Esophagus (tissue), 2 donors: ENCODE results near the gene SUPT20H. TPM values are rescaled to one million over a fixed set of nuclear protein-coding genes. Genes with fewer than 3 reads are reported as not detected.

ENCODE experiments used
- H3K27ac ChIP-seq, 2 donors: one replicate each; pipeline ENCODE4 v1.5.1; 2013; ENCODE audit warnings: low read depth in 2 of 2, mild to moderate bottlenecking in 2 of 2, inconsistent platforms in 1 of 2, low read length in 1 of 2, moderate library complexity in 1 of 2
- H3K27me3 ChIP-seq, 2 donors: one replicate each; pipeline ENCODE4 v1.6.1; 2013; ENCODE audit warnings: low read length in 2 of 2, control low read depth in 1 of 2, mild to moderate bottlenecking in 1 of 2; ENCODE audit not compliant: insufficient read depth in 2 of 2, control insufficient read depth in 1 of 2
- H3K36me3 ChIP-seq, 2 donors: one replicate each; pipeline ENCODE4 v1.6.1; 2013; ENCODE audit warnings: low read length in 1 of 2; ENCODE audit not compliant: control insufficient read depth in 2 of 2, insufficient read depth in 2 of 2
- H3K4me1 ChIP-seq, 2 donors: one replicate each; pipeline ENCODE4 v1.6.1; 2013; ENCODE audit warnings: low read length in 1 of 2; ENCODE audit not compliant: control insufficient read depth in 2 of 2, insufficient read depth in 2 of 2
- H3K4me3 ChIP-seq, 2 donors: one replicate each; pipeline ENCODE4 v1.5.1; 2013; ENCODE audit warnings: low read length in 2 of 2, mild to moderate bottlenecking in 2 of 2, low read depth in 1 of 2, moderate library complexity in 1 of 2
- H3K9me3 ChIP-seq, 2 donors: one replicate each; pipeline ENCODE4 v1.6.1; 2013; ENCODE audit warnings: mild to moderate bottlenecking in 2 of 2, low read depth in 1 of 2, low read length in 1 of 2, moderate library complexity in 1 of 2; ENCODE audit not compliant: control insufficient read depth in 2 of 2, insufficient read depth in 1 of 2
- WGBS, 2 donors: extraction: QIAGEN DNeasy Blood & Tissue Kit; methylation state at CpG; one replicate each; pipeline ENCODE4 v1.1.7; 2013; 5-methylcytosine and 5-hydroxymethylcytosine counted together
- polyA plus RNA-seq, 2 donors: library from polyadenylated mRNA; stranded (reverse); fragments of 200-250 nt; gene quantifications; one replicate each; pipeline ENCODE4 v1.2.3, GENCODE V29; 2013
- donor health status: healthy with polysubstance abuse.
- donor health status: Bipolar disorder and iron deficiency.

SUPT20H gene
- polyA plus RNA-seq, 2 donors, result 16.2 to 16.6 TPM

DNA sequence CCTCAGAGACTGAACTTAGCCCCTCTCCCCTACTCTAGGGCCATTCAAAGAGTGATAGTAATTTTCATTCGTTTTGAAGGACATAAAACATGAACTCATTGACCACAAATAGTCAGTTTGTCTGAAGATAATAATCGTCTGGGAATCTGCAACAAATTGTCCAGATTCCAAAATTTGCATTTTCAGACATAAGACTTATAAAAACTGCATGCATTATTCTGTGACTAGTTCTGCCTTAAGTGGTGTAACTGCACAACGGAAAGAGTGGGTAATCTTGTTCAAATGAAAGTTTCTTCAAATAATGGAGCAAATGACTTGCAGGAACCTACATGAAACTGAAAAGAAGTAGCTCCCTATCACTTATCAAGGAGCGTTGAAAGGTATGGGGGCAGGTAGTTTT, 37.6 kb upstream of the SUPT20H start:
- H3K4me3 ChIP-seq, result no peak overlapping the region
- H3K27me3 ChIP-seq, result no peaks in the 10 kb centered on the region
- no peaks in the 10 kb centered on the region for H3K36me3 ChIP-seq
- H3K4me1 ChIP-seq, result no peaks in the 10 kb centered on the region
- WGBS, 2 donors, result 61 to 72% methylated on average over 4 of the region's 4 CpGs
- H3K27ac ChIP-seq, result no peak overlapping the region
- H3K9me3 ChIP-seq, result no peaks in the 10 kb centered on the region

DNA sequence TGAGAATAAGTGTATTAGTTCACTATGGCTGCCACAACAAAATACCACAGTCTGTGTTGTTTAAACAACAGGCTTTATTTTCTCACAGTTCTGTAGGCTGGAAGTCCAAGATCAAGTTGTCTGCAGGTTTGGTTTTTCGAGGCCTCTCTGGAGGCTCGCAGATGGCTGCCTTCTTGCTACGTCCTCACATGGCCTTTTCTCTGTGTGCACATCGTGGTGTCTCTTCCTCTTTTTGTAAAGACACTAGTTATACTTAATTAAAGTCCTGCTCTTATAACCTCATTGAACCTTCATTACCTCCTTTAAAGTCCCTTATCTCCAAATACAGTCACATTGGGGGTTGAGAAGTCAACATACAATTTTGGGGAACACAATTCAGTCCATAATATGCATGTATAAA, 35.4 kb upstream of the SUPT20H start:
- WGBS, 2 donors, result 91 to 93% methylated on average over 4 of the region's 4 CpGs
- Histone ChIP-seq H3K4me1 (no peaks in the 10 kb centered on the region), H3K36me3 (no peaks in the 10 kb centered on the region), H3K4me3 (no peak overlapping the region), H3K9me3 (no peaks in the 10 kb centered on the region), H3K27me3 (no peaks in the 10 kb centered on the region), H3K27ac (no peak overlapping the region)

DNA sequence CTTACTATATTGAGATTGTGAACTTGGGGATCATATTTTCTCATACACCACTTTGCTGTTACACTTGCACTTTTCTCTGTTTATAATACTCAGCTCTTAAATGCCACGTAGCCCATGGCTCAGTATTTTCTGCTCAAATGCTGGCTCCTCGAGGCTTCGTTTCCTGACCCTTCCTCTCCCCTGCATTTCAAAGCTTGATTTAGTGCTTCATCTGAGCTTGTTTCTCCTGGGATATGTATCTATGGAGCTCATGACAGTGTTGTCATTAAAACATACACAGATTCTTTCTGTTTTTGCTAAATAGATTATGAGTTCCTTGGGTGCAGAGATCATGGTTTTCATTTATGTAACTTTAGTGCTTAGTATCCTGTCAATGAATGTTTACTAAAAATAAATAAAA, 34.6 kb upstream of the SUPT20H start:
- Histone ChIP-seq H3K4me3 (no peak overlapping the region), H3K4me1 (no peaks in the 10 kb centered on the region), H3K27ac (no peak overlapping the region), H3K27me3 (no peaks in the 10 kb centered on the region), H3K9me3 (no peaks in the 10 kb centered on the region), H3K36me3 (no peaks in the 10 kb centered on the region)
- WGBS, 2 donors, result 58 to 63% methylated on average over 3 of the region's 3 CpGs

DNA sequence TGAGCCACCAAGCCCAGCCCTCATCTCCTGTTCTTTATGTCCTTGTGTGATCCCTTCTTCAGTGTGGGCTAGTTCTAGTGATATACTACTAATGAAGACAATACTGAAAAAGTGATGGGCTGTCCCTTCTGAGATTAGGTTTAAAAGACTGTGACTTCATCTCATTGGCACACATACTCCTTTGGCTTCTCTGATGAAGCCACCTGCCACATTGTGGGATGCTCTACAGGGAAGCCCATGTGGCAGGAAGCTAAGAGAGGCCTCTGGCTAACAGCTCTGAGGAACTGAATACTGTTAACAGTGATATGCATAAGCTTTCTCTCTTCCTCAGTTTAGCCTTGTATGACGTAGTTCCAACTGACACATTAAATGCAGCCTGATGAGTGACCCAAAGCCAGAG, 32.3 kb upstream of the SUPT20H start:
- Histone ChIP-seq H3K4me3 (no peak overlapping the region), H3K4me1 (no peaks in the 10 kb centered on the region)
- 74 to 87% methylated on average over 1 of the region's 1 CpG for WGBS, 2 donors

DNA sequence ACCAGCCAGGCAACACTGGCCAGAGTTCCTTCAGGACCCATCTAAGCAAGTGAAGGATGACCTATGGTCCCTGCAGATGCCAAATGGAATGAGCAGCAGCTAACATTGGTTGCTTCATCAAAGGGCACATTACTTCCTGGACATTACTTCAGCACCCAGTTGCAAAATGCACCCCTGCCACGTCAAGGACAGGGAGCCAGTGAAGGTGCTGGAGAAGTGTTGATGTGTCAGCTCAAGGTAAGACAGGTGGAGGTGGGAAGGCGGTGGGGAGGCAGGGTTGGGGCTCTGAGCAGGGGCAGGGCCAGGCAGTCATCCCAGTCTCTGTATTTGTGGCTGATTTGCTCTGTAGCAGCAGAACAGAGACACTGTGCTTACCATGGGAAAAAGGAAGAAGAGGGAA, 31.4 kb upstream of the SUPT20H start:
- no peaks in the 10 kb centered on the region for H3K4me1 ChIP-seq
- no peak overlapping the region for H3K27ac ChIP-seq
- no peaks in the 10 kb centered on the region for H3K9me3 ChIP-seq
- H3K4me3 ChIP-seq, result no peak overlapping the region
- no peaks in the 10 kb centered on the region for H3K36me3 ChIP-seq
- 74 to 83% methylated on average over 2 of the region's 2 CpGs for WGBS, 2 donors
- H3K27me3 ChIP-seq, result no peaks in the 10 kb centered on the region

More for the DNA sequence above, 32.3 kb upstream of the SUPT20H start:
- Histone ChIP-seq H3K27me3 (no peaks in the 10 kb centered on the region), H3K36me3 (no peaks in the 10 kb centered on the region), H3K9me3 (no peaks in the 10 kb centered on the region), H3K27ac (no peak overlapping the region)

- Histone ChIP-seq H3K27ac (no peak overlapping the region), H3K27me3 (no peaks in the 10 kb centered on the region), H3K9me3 (no peaks in the 10 kb centered on the region), H3K4me3 (no peak overlapping the region), H3K4me1 (no peaks in the 10 kb centered on the region), H3K36me3 (no peaks in the 10 kb centered on the region)
- WGBS, 2 donors, result 90 to 92% methylated on average over 3 of the region's 3 CpGs
Observed at GRCh38 chr13:37089495-37089894, 30.0 kb upstream of the SUPT20H start.

DNA sequence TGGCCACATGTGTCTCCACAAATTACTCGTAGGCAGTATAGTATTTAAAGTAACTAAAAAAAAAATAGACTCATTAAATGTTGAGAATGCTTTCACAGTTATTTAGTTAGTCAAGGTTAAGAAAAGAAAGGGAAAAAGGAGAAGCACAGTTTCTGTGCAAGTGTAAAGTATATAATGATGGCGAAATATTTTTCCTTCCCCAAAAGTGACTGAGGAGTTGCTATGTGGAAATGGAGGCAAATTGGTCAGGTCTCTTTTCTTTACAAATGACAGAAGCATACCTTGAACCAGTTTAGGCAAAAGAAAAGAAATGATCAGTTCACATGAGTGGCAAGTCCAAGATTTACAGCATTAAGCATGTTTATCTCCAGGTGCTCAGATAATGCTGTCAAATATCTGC, 28.0 kb upstream of the SUPT20H start:
- no peaks in the 10 kb centered on the region for H3K27me3 ChIP-seq
- no peak overlapping the region for H3K4me3 ChIP-seq
- H3K9me3 ChIP-seq, result no peaks in the 10 kb centered on the region
- 81 to 83% methylated on average over 2 of the region's 2 CpGs for WGBS, 2 donors
- H3K36me3 ChIP-seq, result no peaks in the 10 kb centered on the region
- H3K27ac ChIP-seq, result no peak overlapping the region
- no peaks in the 10 kb centered on the region for H3K4me1 ChIP-seq

DNA sequence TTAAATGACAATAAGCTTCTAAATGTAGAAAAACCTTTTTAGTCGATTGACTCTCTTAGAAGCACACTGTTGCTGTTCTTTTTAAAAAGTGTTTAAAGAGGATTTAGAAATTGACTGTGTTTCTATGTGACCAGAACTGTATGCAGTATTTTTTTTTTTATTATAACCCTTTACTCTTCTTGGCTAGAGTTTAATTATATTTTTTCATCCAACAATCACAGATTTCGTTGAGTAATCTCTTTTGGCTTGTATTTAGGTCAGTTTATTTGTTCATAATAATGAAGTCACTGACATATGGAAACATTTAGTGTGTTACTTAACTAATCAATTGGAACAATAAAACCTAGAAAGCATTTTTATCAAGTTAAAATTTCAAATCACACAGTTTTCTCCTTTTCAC, 26.1 kb upstream of the SUPT20H start:
- no peak overlapping the region for H3K4me3 ChIP-seq
- H3K27me3 ChIP-seq, result no peaks in the 10 kb centered on the region
- H3K9me3 ChIP-seq, result no peaks in the 10 kb centered on the region
- H3K4me1 ChIP-seq, result no peaks in the 10 kb centered on the region
- no peak overlapping the region for H3K27ac ChIP-seq
- no peaks in the 10 kb centered on the region for H3K36me3 ChIP-seq
- 34 to 49% methylated on average over 2 of the region's 2 CpGs for WGBS, 2 donors

DNA sequence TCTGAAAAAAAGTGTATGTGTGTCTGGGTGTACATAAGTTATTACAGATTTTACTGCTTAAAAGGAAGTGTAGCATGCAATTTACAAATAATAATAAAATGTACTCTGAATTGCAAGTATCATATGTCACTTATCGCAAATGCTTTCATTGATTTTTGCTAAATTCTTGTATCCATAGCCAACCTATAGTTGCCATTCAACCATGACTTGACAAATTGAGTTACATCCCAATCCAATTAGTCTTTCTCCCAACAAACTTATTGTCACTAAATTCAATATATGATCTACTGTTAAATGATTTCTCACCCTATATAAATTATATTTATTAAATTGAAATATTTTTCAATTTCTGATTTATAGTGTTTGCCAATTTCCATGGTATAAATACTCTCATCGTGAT, 17.3 kb upstream of the SUPT20H start:
- Histone ChIP-seq H3K4me1 (no peaks in the 10 kb centered on the region), H3K27ac (no peak overlapping the region), H3K36me3 (no peaks in the 10 kb centered on the region), H3K27me3 (no peaks in the 10 kb centered on the region), H3K4me3 (no peak overlapping the region), H3K9me3 (no peaks in the 10 kb centered on the region)
- 94 to 95% methylated on average over 2 of the region's 2 CpGs for WGBS, 2 donors

- H3K27ac ChIP-seq, result no peak overlapping the region
- no peaks in the 10 kb centered on the region for H3K9me3 ChIP-seq
- H3K4me3 ChIP-seq, result no peak overlapping the region
- H3K36me3 ChIP-seq, result no peaks in the 10 kb centered on the region
- WGBS, 2 donors, result 76 to 84% methylated on average over 2 of the region's 2 CpGs
- no peaks in the 10 kb centered on the region for H3K4me1 ChIP-seq
- no peaks in the 10 kb centered on the region for H3K27me3 ChIP-seq
Observed at GRCh38 chr13:37075164-37075563, 15.7 kb upstream of the SUPT20H start.
